ENCODE data around the gene TMEM54.

The TMEM54 gene

GRCh38 chr1:32894019-32894600 lies 7.1 kb downstream of the TMEM54 start:
- H3K4me3 ChIP-seq (ENCODE audit: low read depth, low read length, poor library complexity, severe bottlenecking) = no peak overlapping the region
- H2AFZ ChIP-seq (ENCODE audit: low read length) = no peak overlapping the region
- H3K79me2 ChIP-seq (ENCODE audit: insufficient read depth, low read length) = no peaks in the 10 kb centered on the region
- TF ChIP-seq, protein P1, sequence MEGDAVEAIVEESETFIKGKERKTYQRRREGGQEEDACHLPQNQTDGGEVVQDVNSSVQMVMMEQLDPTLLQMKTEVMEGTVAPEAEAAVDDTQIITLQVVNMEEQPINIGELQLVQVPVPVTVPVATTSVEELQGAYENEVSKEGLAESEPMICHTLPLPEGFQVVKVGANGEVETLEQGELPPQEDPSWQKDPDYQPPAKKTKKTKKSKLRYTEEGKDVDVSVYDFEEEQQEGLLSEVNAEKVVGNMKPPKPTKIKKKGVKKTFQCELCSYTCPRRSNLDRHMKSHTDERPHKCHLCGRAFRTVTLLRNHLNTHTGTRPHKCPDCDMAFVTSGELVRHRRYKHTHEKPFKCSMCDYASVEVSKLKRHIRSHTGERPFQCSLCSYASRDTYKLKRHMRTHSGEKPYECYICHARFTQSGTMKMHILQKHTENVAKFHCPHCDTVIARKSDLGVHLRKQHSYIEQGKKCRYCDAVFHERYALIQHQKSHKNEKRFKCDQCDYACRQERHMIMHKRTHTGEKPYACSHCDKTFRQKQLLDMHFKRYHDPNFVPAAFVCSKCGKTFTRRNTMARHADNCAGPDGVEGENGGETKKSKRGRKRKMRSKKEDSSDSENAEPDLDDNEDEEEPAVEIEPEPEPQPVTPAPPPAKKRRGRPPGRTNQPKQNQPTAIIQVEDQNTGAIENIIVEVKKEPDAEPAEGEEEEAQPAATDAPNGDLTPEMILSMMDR (IDR thresholded peaks at IDR 0.05; ENCODE audit: low read length) = no peak
- no peak for TF ChIP-seq EZH2 (IDR thresholded peaks at IDR 0.05; ENCODE audit: borderline replicate concordance, low read length)
- no peaks in the 10 kb centered on the region for H3K36me3 ChIP-seq (ENCODE audit: insufficient read depth, low read length)
- H3K9me2 ChIP-seq (ENCODE audit: low read depth, low read length) = no peaks in the 10 kb centered on the region
- no peaks in the 10 kb centered on the region for H3K4me1 ChIP-seq (ENCODE audit: insufficient read depth, low read length, severe bottlenecking)
- no peaks in the 10 kb centered on the region for H4K20me1 ChIP-seq (ENCODE audit: insufficient read depth, low read length)
- no peaks in the 10 kb centered on the region for H3F3A ChIP-seq (ENCODE audit: insufficient read depth, low read length)
- no peak overlapping the region for H3K9ac ChIP-seq (ENCODE audit: low read length)
- H3K9me3 ChIP-seq (ENCODE audit: low read length) = no peaks in the 10 kb centered on the region
- no peak overlapping the region for H3K27ac ChIP-seq (ENCODE audit: low read depth, low read length, poor library complexity, severe bottlenecking)
- H3K27me3 ChIP-seq (ENCODE audit: insufficient read depth, low read length) = peaks cover 5% of the 10 kb centered on the region; the same call in 1 of the 2 replicates
- H3K4me2 ChIP-seq (ENCODE audit: low read length) = no peak overlapping the region

GRCh38 chr1:32893198-32894018 lies 7.8 kb downstream of the TMEM54 start:
- Histone ChIP-seq H3K79me2 (ENCODE audit: insufficient read depth, low read length) (no peaks in the 10 kb centered on the region), H2AFZ (ENCODE audit: low read length) (no peak overlapping the region), H3K4me1 (ENCODE audit: insufficient read depth, low read length, severe bottlenecking) (no peaks in the 10 kb centered on the region), H3K9me2 (ENCODE audit: low read depth, low read length) (no peaks in the 10 kb centered on the region), H3K36me3 (ENCODE audit: insufficient read depth, low read length) (no peaks in the 10 kb centered on the region), H3K4me2 (ENCODE audit: low read length) (no peak overlapping the region), H3F3A (ENCODE audit: insufficient read depth, low read length) (no peaks in the 10 kb centered on the region), H3K27me3 (ENCODE audit: insufficient read depth, low read length) (peaks cover 5% of the 10 kb centered on the region; the same call in 1 of the 2 replicates), H4K20me1 (ENCODE audit: insufficient read depth, low read length) (no peaks in the 10 kb centered on the region), H3K9me3 (ENCODE audit: low read length) (no peaks in the 10 kb centered on the region), H3K9ac (ENCODE audit: low read length) (no peak overlapping the region), H3K4me3 (ENCODE audit: low read depth, low read length, poor library complexity, severe bottlenecking) (no peak overlapping the region), H3K27ac (ENCODE audit: low read depth, low read length, poor library complexity, severe bottlenecking) (no peak overlapping the region)
- TF ChIP-seq, protein P1 (IDR thresholded peaks at IDR 0.05; ENCODE audit: low read length) = no peak
- TF ChIP-seq EZH2 (IDR thresholded peaks at IDR 0.05; ENCODE audit: borderline replicate concordance, low read length) = no peak

DNA sequence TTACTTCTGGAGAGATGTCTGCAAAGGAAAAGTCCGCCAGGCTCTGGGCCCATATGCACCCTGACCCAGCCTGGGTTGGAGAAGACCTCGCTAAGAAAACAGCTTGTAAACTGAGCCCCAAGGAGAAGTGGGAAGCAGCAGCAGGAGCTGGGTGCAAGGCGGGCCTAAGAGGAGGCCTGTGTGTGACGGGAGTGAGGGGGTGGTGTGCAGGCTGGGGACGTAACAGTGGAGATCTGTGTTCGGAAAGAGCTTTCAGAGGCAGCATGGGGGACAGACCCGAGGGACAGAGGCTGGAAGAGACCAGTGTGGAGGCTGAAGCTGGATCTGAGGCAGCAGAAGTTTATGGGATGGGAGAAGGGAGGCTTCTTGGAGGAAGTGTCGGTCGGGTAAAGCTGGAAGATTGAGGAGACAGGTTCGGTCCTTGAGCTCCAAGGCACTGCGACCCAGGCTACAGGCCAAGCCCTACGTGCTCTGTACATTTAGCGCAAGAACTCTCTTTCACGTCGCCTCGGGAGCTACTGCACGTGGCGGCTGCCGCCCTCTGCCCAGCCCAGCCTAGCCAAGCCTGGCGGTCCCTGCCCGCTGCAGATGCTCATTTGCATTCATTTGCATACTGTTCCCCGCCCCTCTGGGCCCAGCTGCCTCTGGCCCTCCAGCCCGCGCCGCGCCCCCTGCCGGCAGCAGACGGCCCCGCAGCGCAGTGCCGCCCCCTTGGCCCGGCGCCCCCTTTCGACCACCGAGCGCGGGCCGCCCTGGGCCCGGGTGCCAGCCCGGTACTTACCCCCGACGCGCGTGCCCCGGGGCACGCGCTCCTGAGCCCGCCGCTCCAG lies 8.6 kb downstream of the TMEM54 start:
- H3K9me2 ChIP-seq (ENCODE audit: low read depth, low read length) = no peaks in the 10 kb centered on the region
- H3K9me3 ChIP-seq (ENCODE audit: low read length) = no peaks in the 10 kb centered on the region
- H4K20me1 ChIP-seq (ENCODE audit: insufficient read depth, low read length) = no peaks in the 10 kb centered on the region
- H3K4me3 ChIP-seq (ENCODE audit: low read depth, low read length, poor library complexity, severe bottlenecking) = no peak overlapping the region
- no peaks in the 10 kb centered on the region for H3F3A ChIP-seq (ENCODE audit: insufficient read depth, low read length)
- no peak overlapping the region for H2AFZ ChIP-seq (ENCODE audit: low read length)
- peaks cover 8% of the 10 kb centered on the region for H3K27me3 ChIP-seq (ENCODE audit: insufficient read depth, low read length)
- H3K36me3 ChIP-seq (ENCODE audit: insufficient read depth, low read length) = no peaks in the 10 kb centered on the region
- no peak overlapping the region for H3K4me2 ChIP-seq (ENCODE audit: low read length)
- no peak overlapping the region for H3K27ac ChIP-seq (ENCODE audit: low read depth, low read length, poor library complexity, severe bottlenecking)
- H3K79me2 ChIP-seq (ENCODE audit: insufficient read depth, low read length) = no peaks in the 10 kb centered on the region
- TF ChIP-seq EZH2 (IDR thresholded peaks at IDR 0.05; ENCODE audit: borderline replicate concordance, low read length) = no peak
- TF ChIP-seq, protein P1 (IDR thresholded peaks at IDR 0.05; ENCODE audit: low read length) = no peak
- no peak overlapping the region for H3K9ac ChIP-seq (ENCODE audit: low read length)
- no peaks in the 10 kb centered on the region for H3K4me1 ChIP-seq (ENCODE audit: insufficient read depth, low read length, severe bottlenecking)

All from OCI-LY1 (cell line).